CD4-positive, alpha-beta memory T cell (primary cell): Measurements from ENCODE around the gene TREX2. TPM values are rescaled to one million over a fixed set of nuclear protein-coding genes. Genes with fewer than 3 reads are reported as not detected.

Source experiments
- CTCF ChIA-PET: fragments of 350-600 bp; sonication (Branson Sonifier 250); formaldehyde crosslinking; loops from one replicate; lab custom pipeline; 2021; ENCODE audit warnings: inconsistent platforms; ENCODE audit not compliant: partially characterized antibody; lab: Charles Lee
- POLR2A ChIA-PET: fragments of 350-600 bp; sonication (Branson Sonifier 250); formaldehyde crosslinking; loops from one replicate; lab custom pipeline; 2021; ENCODE audit not compliant: partially characterized antibody; lab: Charles Lee
- DNase-seq, 5 donors: peaks; one replicate each; pipeline versions ENCODE4 v3.0.0 to v3.0.0-alpha.2; 2020 to 2022; ENCODE audit warnings: mixed read lengths in 1 of 5
- H3K27ac ChIP-seq: one replicate; pipeline ENCODE4 v1.7.0; 2013; ENCODE audit warnings: low read depth, low read length
- H3K27me3 ChIP-seq: 2 replicates; pipeline ENCODE4 v1.7.0; 2013; ENCODE audit warnings: mild to moderate bottlenecking, low read length, moderate library complexity; ENCODE audit not compliant: insufficient read depth
- H3K36me3 ChIP-seq: 2 replicates; pipeline ENCODE4 v1.7.0; 2013; ENCODE audit warnings: mild to moderate bottlenecking, low read length, moderate library complexity; ENCODE audit not compliant: insufficient read depth
- H3K4me1 ChIP-seq: 2 replicates; pipeline ENCODE4 v1.7.0; 2013; ENCODE audit warnings: mild to moderate bottlenecking, low read length, moderate library complexity; ENCODE audit not compliant: insufficient read depth
- H3K4me3 ChIP-seq, 2 donors: one replicate each; pipeline ENCODE4 v1.7.0; 2013; ENCODE audit warnings: low read length in 2 of 2, mild to moderate bottlenecking in 1 of 2
- H3K9me3 ChIP-seq, 2 donors: one replicate each; pipeline ENCODE4 v1.7.0; 2013; ENCODE audit warnings: low read length in 2 of 2, control low read depth in 1 of 2; ENCODE audit not compliant: control insufficient read depth in 1 of 2
- H3K27ac Mint-ChIP-seq, 7 donors: one replicate each; pipeline ENCODE4 v1.8.0; 2020 to 2021; ENCODE audit warnings: mixed read lengths in 7 of 7, mild to moderate bottlenecking in 6 of 7, inconsistent platforms in 3 of 7, moderate library complexity in 3 of 7
- H3K27me3 Mint-ChIP-seq, 2 donors: one replicate each; pipeline ENCODE4 v1.8.0; 2020 to 2021; ENCODE audit warnings: mixed read lengths in 2 of 2
- H3K36me3 Mint-ChIP-seq, 2 donors: one replicate each; pipeline ENCODE4 v1.8.0; 2020 to 2021; ENCODE audit warnings: mixed read lengths in 2 of 2, inconsistent platforms in 1 of 2, mild to moderate bottlenecking in 1 of 2
- H3K4me1 Mint-ChIP-seq, 4 donors: one replicate each; pipeline ENCODE4 v1.8.0; 2020 to 2021; ENCODE audit warnings: mixed read lengths in 4 of 4, mild to moderate bottlenecking in 1 of 4
- H3K4me3 Mint-ChIP-seq, 8 donors: one replicate each; pipeline ENCODE4 v1.8.0; 2020 to 2021; ENCODE audit warnings: mixed read lengths in 8 of 8, mild to moderate bottlenecking in 7 of 8, moderate library complexity in 6 of 8, inconsistent platforms in 3 of 8
- H3K9me3 Mint-ChIP-seq, 8 donors: one replicate each; pipeline ENCODE4 v1.8.0; 2020 to 2021; ENCODE audit warnings: mixed read lengths in 8 of 8, mild to moderate bottlenecking in 5 of 8, inconsistent platforms in 3 of 8, moderate library complexity in 1 of 8
- intact Hi-C: fragments of 100-400 bp; cut with micrococcal nuclease; formaldehyde crosslinking; loops from one replicate; pipeline ENCODE4 v1.15.1; 2023
- polyA plus RNA-seq, 2 donors: library from polyadenylated mRNA; unstranded; fragments of 300-500 nt; fragmentation: Illumina TruSeq; gene quantifications; one replicate each; pipeline ENCODE4 v1.2.3, GENCODE V29; 2021
- total RNA-seq, 2 experiments: library from RNA; stranded (reverse); gene quantifications; one replicate each; pipeline ENCODE4 v1.2.3, GENCODE V29; 2021

The TREX2 gene
- total and polyA plus RNA-seq, 4 experiments from 2014 or later, result 0.63 to 4.5 (median 4.0) TPM; not detected in 1

GRCh38 chrX:153417637-153418036, 28.2 kb downstream of the TREX2 start:
- Histone ChIP-seq H3K27me3 (no peaks in the 10 kb centered on the region), H3K4me1 (no peaks in the 10 kb centered on the region), H3K36me3 (no peaks in the 10 kb centered on the region), H3K9me3 (no peaks in the 10 kb centered on the region), H3K4me3 (no peak overlapping the region), H3K27ac (no peak overlapping the region)
- ChIA-PET CTCF (no interaction called here), POLR2A (no interaction called here)
- Mint-ChIP-seq H3K4me1 (no peaks in the 10 kb centered on the region), H3K36me3 (no peaks in the 10 kb centered on the region), H3K27me3 (peaks cover 0 to 2% of the 10 kb centered on the region in 2 donors), H3K9me3 (peaks cover 0 to 1% (median 0%) of the 10 kb centered on the region in 8 donors), H3K4me3 (no peak overlapping the region), H3K27ac (no peak overlapping the region)
- DNase-seq, result no peak
- intact Hi-C loops, result no loop called here

- Mint-ChIP-seq H3K36me3 (no peaks in the 10 kb centered on the region), H3K4me3 (no peak overlapping the region), H3K4me1 (peaks cover 5 to 6% (median 6%) of the 10 kb centered on the region in 4 donors), H3K27me3 (peaks cover 0 to 2% of the 10 kb centered on the region in 2 donors), H3K9me3 (peaks cover 0 to 1% (median 0%) of the 10 kb centered on the region in 8 donors), H3K27ac (no peak overlapping the region)
- Histone ChIP-seq H3K36me3 (no peaks in the 10 kb centered on the region), H3K27me3 (no peaks in the 10 kb centered on the region), H3K4me1 (peaks cover 7% of the 10 kb centered on the region), H3K4me3 (no peak overlapping the region), H3K9me3 (no peaks in the 10 kb centered on the region), H3K27ac (no peak overlapping the region)
- DNase-seq, result no peak
- intact Hi-C loops, result no loop called here
- POLR2A ChIA-PET, result no interaction called here
- CTCF ChIA-PET, result no interaction called here
These were observed 28.9 kb downstream of the TREX2 start for GRCh38 chrX:153416781-153417450.

GRCh38 chrX:153414856-153415510, 30.9 kb downstream of the TREX2 start:
- Histone ChIP-seq H3K27ac (no peak overlapping the region), H3K4me3 (no peak overlapping the region), H3K36me3 (no peaks in the 10 kb centered on the region), H3K9me3 (no peaks in the 10 kb centered on the region), H3K4me1 (peaks cover 10% of the 10 kb centered on the region), H3K27me3 (no peaks in the 10 kb centered on the region)
- H3K27ac Mint-ChIP-seq, result no peak overlapping the region
- no peak overlapping the region for H3K4me3 Mint-ChIP-seq
- peaks cover 6 to 13% (median 8%) of the 10 kb centered on the region in 4 donors for H3K4me1 Mint-ChIP-seq
- DNase-seq, result no peak
- H3K36me3 Mint-ChIP-seq, result no peaks in the 10 kb centered on the region
- peaks cover 0 to 1% (median 0%) of the 10 kb centered on the region in 8 donors for H3K9me3 Mint-ChIP-seq
- POLR2A ChIA-PET, result no interaction called here
- H3K27me3 Mint-ChIP-seq, result peaks cover 0 to 2% of the 10 kb centered on the region in 2 donors
- CTCF ChIA-PET, result no interaction called here
- intact Hi-C loops, result no loop called here

GRCh38 chrX:153413731-153414130, 32.1 kb downstream of the TREX2 start:
- no peaks in the 10 kb centered on the region for H3K9me3 ChIP-seq
- ChIA-PET CTCF (no interaction called here), POLR2A (no interaction called here)
- H3K4me3 ChIP-seq, result no peak overlapping the region
- no peak overlapping the region for H3K27ac Mint-ChIP-seq
- intact Hi-C loops, result no loop called here
- H3K27me3 ChIP-seq, result no peaks in the 10 kb centered on the region
- H3K4me1 Mint-ChIP-seq, result peaks cover 6 to 13% (median 8%) of the 10 kb centered on the region in 4 donors
- peaks cover 0 to 1% (median 0%) of the 10 kb centered on the region in 8 donors for H3K9me3 Mint-ChIP-seq
- no peaks in the 10 kb centered on the region for H3K36me3 ChIP-seq
- no peak overlapping the region for H3K27ac ChIP-seq
- peaks cover 0 to 2% of the 10 kb centered on the region in 2 donors for H3K27me3 Mint-ChIP-seq
- H3K36me3 Mint-ChIP-seq, result no peaks in the 10 kb centered on the region
- H3K4me3 Mint-ChIP-seq, result no peak overlapping the region
- no peak for DNase-seq
- H3K4me1 ChIP-seq, result peaks cover 10% of the 10 kb centered on the region

GRCh38 chrX:153412746-153413720, 32.8 kb downstream of the TREX2 start:
- ChIA-PET CTCF (no interaction called here), POLR2A (no interaction called here)
- peaks cover 6 to 13% (median 8%) of the 10 kb centered on the region in 4 donors for H3K4me1 Mint-ChIP-seq
- Histone ChIP-seq H3K9me3 (no peaks in the 10 kb centered on the region), H3K4me1 (peaks cover 10% of the 10 kb centered on the region), H3K4me3 (no peak overlapping the region), H3K36me3 (no peaks in the 10 kb centered on the region), H3K27me3 (no peaks in the 10 kb centered on the region), H3K27ac (no peak overlapping the region)
- peaks cover 0 to 2% of the 10 kb centered on the region in 2 donors for H3K27me3 Mint-ChIP-seq
- H3K4me3 Mint-ChIP-seq, result peak overlapping the region in 4 of 8 donors; percentile 59 to 67 (median 65)
- peaks cover 0 to 1% (median 0%) of the 10 kb centered on the region in 8 donors for H3K9me3 Mint-ChIP-seq
- no peak for DNase-seq
- intact Hi-C loops, result no loop called here
- H3K27ac Mint-ChIP-seq, result no peak overlapping the region
- H3K36me3 Mint-ChIP-seq, result no peaks in the 10 kb centered on the region

- Histone ChIP-seq H3K27ac (no peak overlapping the region), H3K36me3 (no peaks in the 10 kb centered on the region), H3K4me1 (peaks cover 10% of the 10 kb centered on the region), H3K27me3 (no peaks in the 10 kb centered on the region), H3K4me3 (peak overlapping the region in 1 of 2 donors; percentile 28), H3K9me3 (no peaks in the 10 kb centered on the region)
- intact Hi-C loops, result no loop called here
- H3K27me3 Mint-ChIP-seq, result peaks cover 0 to 2% of the 10 kb centered on the region in 2 donors
- no peak for DNase-seq
- no peaks in the 10 kb centered on the region for H3K36me3 Mint-ChIP-seq
- H3K4me3 Mint-ChIP-seq, result peak overlapping the region; percentile 59 to 78 (median 65)
- peaks cover 6 to 13% (median 8%) of the 10 kb centered on the region in 4 donors for H3K4me1 Mint-ChIP-seq
- peak overlapping the region in 1 of 7 donors; percentile 23 for H3K27ac Mint-ChIP-seq
- CTCF ChIA-PET, result interaction anchor here (1.1 kb wide), 1 partner anchor 49 kb away, joined by 3 read pairs; no protein-coding TSS in a partner anchor
- H3K9me3 Mint-ChIP-seq, result peaks cover 0 to 1% (median 0%) of the 10 kb centered on the region in 8 donors
- POLR2A ChIA-PET, result no interaction called here
These were observed 33.8 kb downstream of the TREX2 start for GRCh38 chrX:153411988-153412574.
